ENCODE measurements around the gene JARID2. TPM values are rescaled to one million over a fixed set of nuclear protein-coding genes. Genes with fewer than 3 reads are reported as not detected.
A peak's percentile ranks its signal among the peaks of the same experiment; 100 is the strongest.

JARID2 gene
- total RNA-seq, 2 donors from 2014 or later: 3.6 to 4.6 TPM

GRCh38 chr6:15309611-15310283, 63.9 kb downstream of the JARID2 start:
- Histone ChIP-seq H3K4me3 (no peak overlapping the region), H3K27me3 (no peaks in the 10 kb centered on the region), H3K9me3 (no peaks in the 10 kb centered on the region), H3K27ac (no peak overlapping the region), H3K36me3 (replicated peaks in 1 of 2; ENCODE audit: insufficient read depth in 1 of 2, low read depth in 2 of 2) (no peaks in the 10 kb centered on the region), H3K4me1 (peaks cover 44% of the 10 kb centered on the region)
- DNase-seq (no peak), ATAC-seq (no peak)
- TF ChIP-seq POLR2A (IDR thresholded peaks at IDR 0.05) (no peak), CTCF (IDR thresholded peaks at IDR 0.05) (no peak)
- 40 to 43% methylated on average over 3 of the region's 3 CpGs for WGBS, 2 donors
- intact Hi-C loops (cut with DNase I): no loop called here

- intact Hi-C loops (cut with DNase I): no loop called here
- ATAC-seq: no peak
Observed at GRCh38 chr6:15310680-15311079, 64.8 kb downstream of the JARID2 start.

GRCh38 chr6:15312500-15312899, 66.6 kb downstream of the JARID2 start:
- H3K9me3 ChIP-seq: no peaks in the 10 kb centered on the region
- no peak for TF ChIP-seq CTCF (IDR thresholded peaks at IDR 0.05)
- TF ChIP-seq POLR2A (IDR thresholded peaks at IDR 0.05): no peak
- intact Hi-C loops (cut with DNase I): no loop called here
- 78 to 90% methylated on average over 3 of the region's 3 CpGs for WGBS, 2 donors
- DNase-seq (no peak), ATAC-seq (no peak)
- H3K4me1 ChIP-seq: peaks cover 39% of the 10 kb centered on the region
- H3K36me3 ChIP-seq (replicated peaks in 1 of 2; ENCODE audit: insufficient read depth in 1 of 2, low read depth in 2 of 2): no peaks in the 10 kb centered on the region
- no peak overlapping the region for H3K27ac ChIP-seq
- no peaks in the 10 kb centered on the region for H3K27me3 ChIP-seq
- H3K4me3 ChIP-seq: no peak overlapping the region

More at GRCh38 chr6:15310680-15311079, 64.8 kb downstream of the JARID2 start:
- TF ChIP-seq CTCF (IDR thresholded peaks at IDR 0.05) (no peak), POLR2A (IDR thresholded peaks at IDR 0.05) (no peak)
- WGBS, 2 donors: 71 to 80% methylated on average over 7 of the region's 7 CpGs
- Histone ChIP-seq H3K36me3 (replicated peaks in 1 of 2; ENCODE audit: insufficient read depth in 1 of 2, low read depth in 2 of 2) (no peaks in the 10 kb centered on the region), H3K4me1 (peaks cover 39% of the 10 kb centered on the region), H3K27me3 (no peaks in the 10 kb centered on the region), H3K4me3 (no peak overlapping the region), H3K9me3 (no peaks in the 10 kb centered on the region), H3K27ac (no peak overlapping the region)
- no peak for DNase-seq

- WGBS, 2 donors: 0 to 10% methylated on average over 5 of the region's 5 CpGs
- ATAC-seq (peak; percentile 45), DNase-seq (peak; percentile 22 to 60 (median 52))
- Histone ChIP-seq H3K4me3 (no peak overlapping the region), H3K36me3 (replicated peaks in 1 of 2; ENCODE audit: insufficient read depth in 1 of 2, low read depth in 2 of 2) (no peaks in the 10 kb centered on the region), H3K4me1 (peaks cover 39% of the 10 kb centered on the region), H3K27me3 (no peaks in the 10 kb centered on the region), H3K9me3 (no peaks in the 10 kb centered on the region), H3K27ac (peak overlapping the region in 2 of 4 donors; percentile 19 to 20)
- TF ChIP-seq CTCF (IDR thresholded peaks at IDR 0.05) (no peak), POLR2A (IDR thresholded peaks at IDR 0.05) (no peak)
- intact Hi-C loops (cut with DNase I): no loop called here
Observed at GRCh38 chr6:15313367-15313766, 67.5 kb downstream of the JARID2 start.

- no peak overlapping the region for H3K4me3 ChIP-seq
- no peak overlapping the region for H3K27ac ChIP-seq
- H3K4me1 ChIP-seq: peaks cover 20% of the 10 kb centered on the region
- ATAC-seq (no peak), DNase-seq (no peak)
- H3K9me3 ChIP-seq: no peaks in the 10 kb centered on the region
- H3K36me3 ChIP-seq (replicated peaks in 1 of 2; ENCODE audit: insufficient read depth in 1 of 2, low read depth in 2 of 2): no peaks in the 10 kb centered on the region
- no peaks in the 10 kb centered on the region for H3K27me3 ChIP-seq
- intact Hi-C loops (cut with DNase I): no loop called here
- no peak for TF ChIP-seq POLR2A (IDR thresholded peaks at IDR 0.05)
Observed at GRCh38 chr6:15316754-15317153, 70.9 kb downstream of the JARID2 start.
